K562 (cell line): ENCODE results near the gene ADD2. TPM values are rescaled to one million over a fixed set of nuclear protein-coding genes. Genes with fewer than 3 reads are reported as not detected.

ENCODE experiments used
- ATAC-seq: fragments of 200-7000 bp; cut with Tn5 transposase; 3 replicates; pipeline ENCODE4 v1.9.1; 2020; ENCODE audit warnings: moderate library complexity
- BruUV-seq: library from RNA; stranded (reverse); fragments of 400-500 nt; replicated peaks from 2 replicates; lab custom pipeline; 2021; lab: Mats Ljungman, UMichigan
- CTCF ChIA-PET: fragments of 300-600 bp; formaldehyde crosslinking; extraction: SDS; loops from one replicate; lab custom pipeline; 2021; ENCODE audit warnings: low intra/inter-chr PET ratio; lab: Yijun Ruan, JAX
- POLR2A ChIA-PET: fragments of 300-600, 350-650 bp; sonication (Branson Sonifier 250); formaldehyde crosslinking; extraction: SDS; loops from one replicate; lab custom pipeline; 2021; ENCODE audit warnings: antibody characterized with exemption, inconsistent platforms; lab: Yijun Ruan, JAX
- DNase-seq, 4 experiments: peaks; one replicate each; pipeline versions ENCODE4 v3.0.0 to v3.0.0-alpha.2; 2011 to 2018; ENCODE audit warnings: low spot score in 3 of 4, mixed read lengths in 3 of 4; ENCODE audit errors: extremely low read depth in 1 of 4
- FAIRE-seq: peaks from 2 replicates; lab custom pipeline; 2011; peaks lifted over from hg19 to GRCh38; lab: Jason Lieb, UNC
- H2AFZ ChIP-seq: 2 replicates; pipeline ENCODE4 v1.6.0; 2011; ENCODE audit warnings: low read depth, low read length, control low read depth, inconsistent platforms
- H3K27ac ChIP-seq: fragments of 200-600 bp; 3 replicates; pipeline ENCODE4 v1.8.0; 2011; ENCODE audit warnings: low read depth, mild to moderate bottlenecking, control low read depth, inconsistent platforms, low read length, moderate library complexity, mixed read lengths; ENCODE audit errors: extremely low read depth
- H3K27me3 ChIP-seq, 2 experiments: fragments of 300-600 bp in 1 of 2; 2 replicates in 1 of 2; 3 replicates in 1 of 2; pipeline versions ENCODE4 v1.6.0 to v1.8.0; 2011; ENCODE audit warnings: inconsistent platforms in 2 of 2, low read length in 2 of 2, mild to moderate bottlenecking in 1 of 2, mixed read lengths in 1 of 2, moderate library complexity in 1 of 2; ENCODE audit not compliant: control insufficient read depth in 2 of 2, insufficient read depth in 2 of 2
- H3K36me3 ChIP-seq: fragments of 300-600 bp; 3 replicates; pipeline ENCODE4 v1.8.0; 2011; ENCODE audit warnings: mild to moderate bottlenecking, low read length, inconsistent platforms; ENCODE audit not compliant: control insufficient read depth, insufficient read depth
- H3K4me1 ChIP-seq, 2 experiments: fragments of 200-600 bp in 1 of 2; replicated peaks in 1 of 2; 2 replicates in 1 of 2; 3 replicates in 1 of 2; pipeline versions ENCODE4 v1.5.1 to v1.8.0; 2011; ENCODE audit warnings: inconsistent platforms in 2 of 2, low read length in 2 of 2, mild to moderate bottlenecking in 1 of 2, mixed read lengths in 1 of 2, moderate library complexity in 1 of 2; ENCODE audit not compliant: control insufficient read depth in 2 of 2, insufficient read depth in 2 of 2
- H3K4me2 ChIP-seq: 2 replicates; pipeline ENCODE4 v1.6.1; 2011; ENCODE audit warnings: low read length, control low read depth, inconsistent platforms, mixed read lengths; ENCODE audit not compliant: insufficient read depth
- H3K4me3 ChIP-seq: fragments of 200-600 bp; sonication (generic), shearing (Covaris generic); 2 replicates; pipeline ENCODE4 v1.5.1; 2016; ENCODE audit warnings: control low read depth, inconsistent platforms
- H3K79me2 ChIP-seq: fragments of 200-600 bp; 3 replicates; pipeline ENCODE4 v1.8.0; 2011; ENCODE audit warnings: low read length, inconsistent platforms; ENCODE audit not compliant: control insufficient read depth, insufficient read depth
- H3K9ac ChIP-seq, 2 experiments: 2 replicates each; pipeline versions ENCODE4 v1.6.0 to v1.6.1; 2011; ENCODE audit warnings: low read depth in 2 of 2, low read length in 2 of 2, control low read depth in 1 of 2, inconsistent platforms in 1 of 2, mild to moderate bottlenecking in 1 of 2, mixed read lengths in 1 of 2; ENCODE audit not compliant: insufficient read depth in 1 of 2
- H3K9me1 ChIP-seq: one replicate; pipeline ENCODE4 v1.6.0; 2011; ENCODE audit warnings: inconsistent platforms, mild to moderate bottlenecking, low read length, moderate library complexity; ENCODE audit not compliant: control insufficient read depth, insufficient read depth
- H3K9me3 ChIP-seq: replicated peaks from 2 replicates; pipeline ENCODE4 v1.5.1; 2011; ENCODE audit warnings: low read depth, low read length, inconsistent platforms; ENCODE audit not compliant: control insufficient read depth, insufficient read depth
- H4K20me1 ChIP-seq: replicated peaks from 2 replicates; pipeline ENCODE4 v1.6.1; 2011; ENCODE audit warnings: low read length, inconsistent platforms, mixed read lengths; ENCODE audit not compliant: control insufficient read depth, insufficient read depth
- MEF2D ChIP-seq: conservative IDR thresholded peaks from 2 replicates; pipeline ENCODE4 v1.6.1; 2016; ENCODE audit warnings: low read depth, missing genetic modification characterization, missing compliant biosample characterization
- NFIC ChIP-seq: fragments of 450-650 bp; IDR thresholded peaks from 2 replicates; pipeline ENCODE4 v1.6.1; 2017; ENCODE audit warnings: mild to moderate bottlenecking, inconsistent platforms
- NR4A1 ChIP-seq, 2 experiments: fragments of 250-450 bp in 1 of 2; fragments of 450-650 bp in 1 of 2; sonication (Bioruptor Pico) in 1 of 2; IDR thresholded peaks; 2 replicates each; pipeline versions ENCODE4 v1.4.0 to v1.6.1; 2016 to 2020; ENCODE audit warnings: mild to moderate bottlenecking in 2 of 2, missing compliant biosample characterization in 1 of 2, missing genetic modification characterization in 1 of 2, moderate library complexity in 1 of 2
- SRSF3 ChIP-seq: fragments of 200-400 bp; formaldehyde crosslinking; IDR thresholded peaks from 2 replicates; pipeline ENCODE4 v1.6.1; 2016; ENCODE audit warnings: mild to moderate bottlenecking, low read length, moderate library complexity; ENCODE audit not compliant: insufficient read depth
- TRIM25 ChIP-seq: fragments of 450-650 bp; IDR thresholded peaks from 2 replicates; pipeline ENCODE4 v1.7.0; 2016; ENCODE audit warnings: borderline replicate concordance
- USF2 ChIP-seq: sonication (generic); formaldehyde crosslinking; IDR thresholded peaks from 2 replicates; pipeline ENCODE4 v1.5.0; 2020; ENCODE audit warnings: missing genetic modification reagents
- ZBTB33 ChIP-seq: sonication (generic); formaldehyde crosslinking; IDR thresholded peaks from 2 replicates; pipeline ENCODE4 v1.8.1; 2023; ENCODE audit warnings: mild to moderate bottlenecking, missing genetic modification reagents
- ZBTB49 ChIP-seq: sonication (generic); formaldehyde crosslinking; IDR thresholded peaks from 2 replicates; pipeline ENCODE4 v1.8.0; 2022; ENCODE audit warnings: missing genetic modification reagents, mild to moderate bottlenecking, borderline replicate concordance
- ZNF79 ChIP-seq: fragments of 250-450 bp; sonication (Bioruptor Pico); IDR thresholded peaks from 2 replicates; pipeline ENCODE4 v1.4.0; 2020; ENCODE audit warnings: low read depth, mild to moderate bottlenecking, moderate library complexity
- WGBS: fragments of 100-300 bp; shearing (Covaris generic); methylation state at CpG from one replicate; pipeline ENCODE4 v1.1.6; 2016; ENCODE audit warnings: low coverage, mixed read lengths; ENCODE audit not compliant: insufficient coverage; ENCODE audit errors: missing lambda C conversion rate; 5-methylcytosine and 5-hydroxymethylcytosine counted together
- in situ Hi-C: fragments of 300-500 bp; cut with MboI; formaldehyde crosslinking; loops from 4 replicates; pipeline ENCODE4 v1.15.0; 2018; ENCODE audit warnings: inconsistent platforms, mixed read lengths
- intact Hi-C: fragments of 100-400 bp; cut with micrococcal nuclease; formaldehyde crosslinking; loops from 2 replicates; pipeline ENCODE4 v1.14.2; 2022
- polyA plus RNA-seq, 8 experiments: library from polyadenylated mRNA; depleted of rRNA in 4 of 8; stranded (reverse) in 5 of 8; unstranded in 3 of 8; fragments of >200 nt; fragmentation: Nextera tagmentation in 2 of 8; fragmentation: Illumina TruSeq in 1 of 8; extraction: Ambion mirVana in 2 of 8; extraction: Trizol in 1 of 8; gene quantifications; 2 replicates each; pipeline versions ENCODE4 v1.2.1 to v1.2.3, GENCODE V29; 2011 to 2014; ENCODE audit warnings: inconsistent platforms in 1 of 8, missing spikeins in 1 of 8
- total RNA-seq, 7 experiments: library from RNA; depleted of rRNA in 6 of 7; stranded (reverse); fragments of >200 nt in 6 of 7; fragmentation: Illumina TruSeq in 2 of 7; extraction: Trizol in 2 of 7; gene quantifications; 2 replicates each; pipeline versions ENCODE4 v1.2.1 to v1.2.3, GENCODE V29; 2011 to 2021; ENCODE audit warnings: low replicate concordance in 1 of 7

The ADD2 gene
- total and polyA plus RNA-seq, 9 of the 15 experiments (the other 6 are each of a cell fraction or from before 2014, with no cell fraction given): 3.5 to 63.0 (median 36.2) TPM

GRCh38 chr2:70626254-70626990 is 141.6 kb downstream of the ADD2 start:
- FAIRE-seq (no peak), DNase-seq (peak in 3 of 4 experiments; percentile 15 to 33 (median 22)), ATAC-seq (peak; percentile 77)
- H3K9me1 ChIP-seq: no peaks in the 10 kb centered on the region
- WGBS: 27% methylated on average over 13 of the region's 13 CpGs
- intact Hi-C loops: no loop called here
- ChIA-PET POLR2A (interaction anchor here (0.6 to 1.0 kb wide), 3 partner anchors 9 to 11 kb away, joined by 3 to 5 read pairs (median 4); no protein-coding TSS in a partner anchor), CTCF (no interaction called here)
- no TSS peak for BruUV-seq
- H3K9me3 ChIP-seq: no peaks in the 10 kb centered on the region
- in situ Hi-C loops: loop anchor here (25.0 kb wide), 1 partner anchor 714 kb away; the partner anchor contains the start of gene MXD1
- H2AFZ ChIP-seq: peak overlapping the region; percentile 83
- H3K4me2 ChIP-seq: peak overlapping the region; percentile 55; the same call in 1 of the 2 replicates
- no peak overlapping the region for H3K4me3 ChIP-seq
- H4K20me1 ChIP-seq: no peaks in the 10 kb centered on the region
- H3K36me3 ChIP-seq: no peaks in the 10 kb centered on the region
- no peaks in the 10 kb centered on the region for H3K79me2 ChIP-seq
- H3K27me3 ChIP-seq: peaks cover 0 to 4% of the 10 kb centered on the region in 2 experiments; a peak in 3 of 5 replicates
- H3K4me1 ChIP-seq: peaks cover 0 to 5% of the 10 kb centered on the region in 2 experiments; a peak in 3 of 5 replicates
- H3K27ac ChIP-seq: no peak overlapping the region
- peak overlapping the region in 1 of 2 experiments; percentile 68; a peak in 1 of 4 replicates for H3K9ac ChIP-seq
- TF ChIP-seq SRSF3: no peak
- TF ChIP-seq NFIC: no peak
- TF ChIP-seq ZBTB33 (CRISPR knock-in tag): no peak
- TF ChIP-seq USF2: no peak
- no peak for TF ChIP-seq ZBTB49 (CRISPR knock-in tag)
- no peak for TF ChIP-seq TRIM25
- no peak for TF ChIP-seq NR4A1 (CRISPR knock-in tag; IDR thresholded peaks at IDR 0.05)
- no peak for TF ChIP-seq NR4A1 (tag; IDR thresholded peaks at IDR 0.05)
- no peak for TF ChIP-seq MEF2D (tag)
- no peak for TF ChIP-seq ZNF79 (CRISPR knock-in tag)
